IMR-90 (cell line): Measurements from ENCODE around the gene TRIM33. TPM values are rescaled to one million over a fixed set of nuclear protein-coding genes. Genes with fewer than 3 reads are reported as not detected.
"Not testable (repeated sequence)": the region's sequence is repeated elsewhere in the genome, so short reads cannot be mapped to it uniquely, and the experiment has no call there.

Experiments used
- ATAC-seq: fragments of 200-7000 bp; cut with Tn5 transposase; 2 replicates; pipeline ENCODE4 v1.9.1; 2020; ENCODE audit warnings: low read depth, mild to moderate bottlenecking, moderate library complexity
- BruUV-seq: library from RNA; stranded (reverse); fragments of 400-500 nt; replicated peaks from 2 replicates; lab custom pipeline; 2021; lab: Mats Ljungman, UMichigan
- CTCF ChIA-PET: fragments of 300-600 bp; formaldehyde crosslinking; extraction: SDS; loops from one replicate; lab custom pipeline; 2021; ENCODE audit warnings: antibody characterized with exemption; lab: Yijun Ruan, JAX
- POLR2A ChIA-PET: fragments of 300-600 bp; sonication (Branson Sonifier 250); formaldehyde crosslinking; loops from one replicate; lab custom pipeline; 2022; ENCODE audit warnings: antibody characterized with exemption; ENCODE audit not compliant: unreplicated experiment; lab: Charles Lee
- DNase-seq: peaks from one replicate; pipeline ENCODE4 v3.0.0; 2013
- H2AFZ ChIP-seq: replicated peaks from 2 replicates; pipeline ENCODE3; 2013; ENCODE audit warnings: low read length, mild to moderate bottlenecking; ENCODE audit not compliant: poor library complexity
- H2AK5ac ChIP-seq: 2 replicates; pipeline ENCODE4 v1.6.1; 2013; ENCODE audit warnings: low read depth, low read length, inconsistent platforms
- H2AK9ac ChIP-seq: replicated peaks from 2 replicates; pipeline ENCODE3; 2013; ENCODE audit warnings: mild to moderate bottlenecking, low read depth, low read length, moderate library complexity; ENCODE audit not compliant: poor library complexity
- H2BK120ac ChIP-seq: 2 replicates; pipeline ENCODE4 v1.6.1; 2013; ENCODE audit warnings: low read depth, low read length, inconsistent platforms
- H2BK15ac ChIP-seq: 3 replicates; pipeline ENCODE4 v1.6.1; 2013; ENCODE audit warnings: low read depth, low read length, inconsistent platforms
- H2BK20ac ChIP-seq: 2 replicates; pipeline ENCODE4 v1.6.1; 2013; ENCODE audit warnings: low read depth, mild to moderate bottlenecking, inconsistent platforms, low read length, moderate library complexity
- H2BK5ac ChIP-seq: 2 replicates; pipeline ENCODE4 v1.6.1; 2013; ENCODE audit warnings: mild to moderate bottlenecking, low read depth, low read length, inconsistent platforms; ENCODE audit not compliant: poor library complexity, severe bottlenecking
- H3K14ac ChIP-seq: replicated peaks from 2 replicates; pipeline ENCODE4 v1.6.1; 2013; ENCODE audit warnings: low read depth, low read length, inconsistent platforms
- H3K18ac ChIP-seq: 2 replicates; pipeline ENCODE4 v1.6.1; 2013; ENCODE audit warnings: low read depth, low read length, control low read depth
- H3K23ac ChIP-seq: 2 replicates; pipeline ENCODE4 v1.6.1; 2013; ENCODE audit warnings: low read depth, low read length, inconsistent platforms
- H3K27ac ChIP-seq: 2 replicates; pipeline ENCODE4 v1.5.1; 2013; ENCODE audit warnings: mild to moderate bottlenecking, control low read depth, low read length; ENCODE audit not compliant: insufficient read depth
- H3K27me3 ChIP-seq: 2 replicates; pipeline ENCODE4 v1.6.1; 2013; ENCODE audit warnings: low read length; ENCODE audit not compliant: control insufficient read depth, insufficient read depth
- H3K36me3 ChIP-seq: 2 replicates; pipeline ENCODE4 v1.6.1; 2013; ENCODE audit warnings: low read length, mixed read lengths; ENCODE audit not compliant: control insufficient read depth, insufficient read depth
- H3K4ac ChIP-seq: 2 replicates; pipeline ENCODE4 v1.6.1; 2013; ENCODE audit warnings: low read depth, low read length, inconsistent platforms
- H3K4me1 ChIP-seq: 2 replicates; pipeline ENCODE4 v1.6.1; 2013; ENCODE audit warnings: low read length, mixed read lengths; ENCODE audit not compliant: control insufficient read depth, insufficient read depth
- H3K4me2 ChIP-seq: 2 replicates; pipeline ENCODE4 v1.6.1; 2013; ENCODE audit warnings: low read depth, mild to moderate bottlenecking, control low read depth, low read length, moderate library complexity
- H3K4me3 ChIP-seq: 2 replicates; pipeline ENCODE4 v1.5.1; 2013; ENCODE audit warnings: low read depth, mild to moderate bottlenecking, control low read depth, low read length, moderate library complexity; ENCODE audit not compliant: insufficient read depth
- H3K56ac ChIP-seq: 2 replicates; pipeline ENCODE4 v1.6.1; 2013; ENCODE audit warnings: low read length, inconsistent platforms; ENCODE audit not compliant: insufficient read depth; ENCODE audit errors: extremely low read depth
- H3K79me1 ChIP-seq, 2 experiments: 2 replicates each; pipeline ENCODE4 v1.6.1; 2013; ENCODE audit warnings: low read length in 2 of 2, inconsistent platforms in 1 of 2, low read depth in 1 of 2
- H3K9ac ChIP-seq: 2 replicates; pipeline ENCODE4 v1.6.1; 2013; ENCODE audit warnings: low read depth, low read length, control low read depth
- H3K9me1 ChIP-seq: 2 replicates; pipeline ENCODE4 v1.6.1; 2013; ENCODE audit warnings: low read length, inconsistent platforms; ENCODE audit not compliant: insufficient read depth
- H3K9me3 ChIP-seq: 2 replicates; pipeline ENCODE4 v1.6.1; 2013; ENCODE audit warnings: low read length; ENCODE audit not compliant: control insufficient read depth, insufficient read depth
- H4K20me1 ChIP-seq: 2 replicates; pipeline ENCODE4 v1.6.1; 2013; ENCODE audit warnings: low read length, inconsistent platforms; ENCODE audit not compliant: insufficient read depth
- H4K5ac ChIP-seq: 2 replicates; pipeline ENCODE4 v1.6.1; 2013; ENCODE audit warnings: mild to moderate bottlenecking, low read depth, low read length, control low read depth
- H4K8ac ChIP-seq, 2 experiments: 2 replicates each; pipeline ENCODE4 v1.6.1; 2013; ENCODE audit warnings: low read depth in 2 of 2, low read length in 2 of 2, control low read depth in 1 of 2, inconsistent platforms in 1 of 2
- H4K91ac ChIP-seq: 2 replicates; pipeline ENCODE4 v1.6.1; 2013; ENCODE audit warnings: low read depth, low read length, inconsistent platforms; ENCODE audit not compliant: insufficient read depth
- WGBS, 2 experiments: methylation state at CpG; one replicate each; pipeline versions ENCODE4 v1.1.5 to v1.1.7; 2013; ENCODE audit warnings: missing lambda C conversion rate in 2 of 2; ENCODE audit not compliant: insufficient read length in 1 of 2; ENCODE audit errors: extremely low coverage in 2 of 2; 5-methylcytosine and 5-hydroxymethylcytosine counted together
- dilution Hi-C: fragments of 300-500 bp; cut with HindIII; formaldehyde crosslinking; loops from one replicate; pipeline ENCODE4 v1.14.3; 2018; ENCODE audit warnings: low sequenced_read_pairs; ENCODE audit not compliant: unreplicated experiment
- in situ Hi-C: fragments of 300-500 bp; cut with MboI; formaldehyde crosslinking; loops from 3 replicates; pipeline ENCODE4 v1.14.3; 2019; ENCODE audit warnings: low sequenced_read_pairs, inconsistent platforms, mixed read lengths
- intact Hi-C: fragments of 100-400 bp; cut with micrococcal nuclease; formaldehyde crosslinking; loops from 2 replicates; pipeline ENCODE4 v1.10.0; 2022
- polyA plus RNA-seq, 3 experiments: library from polyadenylated mRNA; depleted of rRNA; stranded (reverse); fragments of >200 nt; gene quantifications; 2 replicates each; pipeline ENCODE4 v1.2.3, GENCODE V29; 2012; ENCODE audit warnings: low replicate concordance in 1 of 3
- total RNA-seq: library from RNA; depleted of rRNA; stranded (reverse); fragments of >200 nt; gene quantifications from 2 replicates; pipeline ENCODE4 v1.2.3, GENCODE V29; 2012

Gene TRIM33
- total and polyA plus RNA-seq, 2 of the 4 experiments (the other 2 are of a cell fraction): 9.5 to 40.1 TPM

DNA sequence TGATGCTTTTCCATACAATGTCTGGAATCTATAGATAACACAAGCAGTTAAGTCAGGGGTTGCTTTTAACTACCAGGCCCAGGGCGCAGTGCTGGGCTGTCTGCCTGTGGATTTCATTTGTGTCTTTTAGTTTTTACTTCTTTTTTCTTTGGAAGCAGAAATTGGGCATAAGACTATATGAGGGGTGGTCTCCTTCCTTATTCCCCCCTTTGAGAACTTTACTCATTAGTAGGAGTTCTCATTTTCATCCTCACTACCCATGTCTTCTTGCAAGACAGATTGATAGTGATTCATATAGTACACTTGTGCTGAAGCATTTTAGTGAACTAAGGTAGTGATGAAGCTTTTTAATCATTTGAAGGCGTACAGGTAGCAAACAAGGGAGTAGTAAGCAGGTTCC, 147.8 kb downstream of the TRIM33 start:
- CTCF ChIA-PET, H3K56ac ChIP-seq, H2AK5ac ChIP-seq, H2AK9ac ChIP-seq, H3K36me3 ChIP-seq, H3K27ac ChIP-seq, H3K4me1 ChIP-seq, ATAC-seq, H3K27me3 ChIP-seq, H4K8ac ChIP-seq, DNase-seq, H2BK15ac ChIP-seq, H2BK5ac ChIP-seq, H2BK20ac ChIP-seq, in situ Hi-C loops, BruUV-seq, H3K4me3 ChIP-seq, H3K4ac ChIP-seq, H2BK120ac ChIP-seq, dilution Hi-C loops, intact Hi-C loops, H3K9ac ChIP-seq, H3K23ac ChIP-seq, H4K5ac ChIP-seq, H3K9me1 ChIP-seq, H4K20me1 ChIP-seq, H3K9me3 ChIP-seq, POLR2A ChIA-PET, H3K4me2 ChIP-seq, H3K79me1 ChIP-seq, H3K14ac ChIP-seq, H4K91ac ChIP-seq, H2AFZ ChIP-seq, H3K18ac ChIP-seq: not testable (repeated sequence)
- no CpG with 5 or more reads among the region's 2 CpGs for WGBS, 2 experiments
